Inflammatory macrophage treated with lipopolysaccharide for 4 hours (primary cell): ENCODE measurements around the gene SPECC1L.

Experiments used
- DNase-seq: peaks from one replicate; pipeline ENCODE4 v3.0.0-alpha.2; 2020

Gene SPECC1L

GRCh38 chr22:24326266-24326665, 55.6 kb downstream of the SPECC1L start:
- DNase-seq = no peak

GRCh38 chr22:24327832-24328231, 57.2 kb downstream of the SPECC1L start:
- no peak for DNase-seq

DNA sequence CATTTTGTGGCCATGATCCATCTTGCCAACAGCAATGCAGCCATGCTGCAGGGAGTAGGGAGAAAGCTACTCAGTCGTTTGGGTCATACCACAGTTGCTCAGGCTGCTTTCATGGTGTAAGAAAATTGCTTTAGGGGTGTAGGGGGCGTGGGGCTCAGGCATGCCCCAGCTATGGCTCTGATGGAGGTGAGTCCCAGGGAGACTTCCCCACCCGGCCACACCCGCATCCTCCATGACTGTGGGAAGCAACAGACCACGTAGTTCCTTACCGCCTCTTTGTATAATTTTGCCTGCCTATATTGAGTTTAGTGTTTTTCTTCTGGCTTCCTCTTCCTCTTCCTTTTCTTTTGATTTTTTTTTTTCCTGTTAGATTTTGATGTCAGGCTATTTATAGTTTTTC, 58.8 kb downstream of the SPECC1L start:
- DNase-seq = no peak

GRCh38 chr22:24330636-24331035, 60.0 kb downstream of the SPECC1L start:
- DNase-seq = no peak

DNA sequence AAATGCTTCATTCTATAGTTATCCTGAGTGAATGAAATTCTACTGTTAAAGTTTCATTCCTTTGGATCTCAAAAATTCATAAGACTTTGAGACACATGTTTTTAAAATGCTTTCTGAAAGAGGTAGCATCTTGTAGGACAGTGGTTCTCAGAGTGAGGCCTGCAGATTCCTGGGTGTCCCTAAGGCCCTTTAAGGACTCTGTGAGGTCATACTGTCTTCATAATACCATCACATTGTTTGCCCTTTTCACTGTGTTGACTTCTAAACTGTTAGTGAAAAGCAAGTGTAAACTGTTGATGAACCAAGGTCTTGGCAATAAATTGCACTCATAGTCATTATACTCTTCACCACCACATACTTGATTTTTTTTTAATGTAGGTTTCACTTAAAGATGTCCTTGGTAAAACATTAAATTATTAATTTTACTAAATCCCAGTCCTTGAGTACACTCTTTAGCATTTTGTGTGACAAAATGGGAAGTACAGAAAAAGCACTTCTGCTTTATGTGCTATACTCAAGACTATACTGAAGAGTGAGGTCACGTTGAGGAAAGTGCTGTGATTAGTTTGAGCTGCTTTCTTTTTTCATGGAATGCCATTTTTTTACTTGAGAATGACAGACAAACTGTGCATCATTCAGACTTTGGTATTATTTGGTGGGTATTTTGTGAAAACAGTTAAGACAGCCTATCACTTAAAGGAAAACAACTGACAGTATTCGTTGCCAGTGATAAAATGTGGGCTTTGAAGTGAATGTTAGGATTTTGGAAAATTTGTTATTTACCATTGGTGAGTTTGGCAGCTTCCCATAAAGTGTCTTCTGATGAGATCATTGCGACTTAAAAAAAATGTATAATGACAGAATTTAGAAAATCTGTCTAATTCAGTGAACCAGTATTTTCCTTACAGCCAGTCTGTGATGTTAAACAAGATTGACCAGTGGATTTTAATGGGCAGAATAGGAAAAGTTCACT, 61.1 kb downstream of the SPECC1L start:
- peak; percentile 90 for DNase-seq

DNA sequence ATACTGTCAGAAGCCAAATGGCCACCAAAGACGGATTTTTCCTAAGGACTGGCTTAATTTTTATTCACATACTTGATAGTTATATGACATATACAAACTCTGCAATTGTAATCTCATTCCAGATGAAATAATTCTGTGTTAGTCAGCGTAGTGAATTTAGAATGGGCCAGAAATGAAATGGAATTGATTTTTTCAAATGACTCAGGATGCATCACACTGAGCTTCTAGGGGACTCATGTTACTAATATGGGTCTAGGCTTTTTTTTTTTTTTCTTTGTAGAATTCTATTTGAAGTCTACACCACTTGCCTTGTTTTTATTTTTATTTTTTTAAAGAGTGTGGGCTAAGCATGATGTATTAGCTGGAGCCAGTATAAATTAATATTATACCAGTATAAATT, 62.7 kb downstream of the SPECC1L start:
- no peak for DNase-seq

DNA sequence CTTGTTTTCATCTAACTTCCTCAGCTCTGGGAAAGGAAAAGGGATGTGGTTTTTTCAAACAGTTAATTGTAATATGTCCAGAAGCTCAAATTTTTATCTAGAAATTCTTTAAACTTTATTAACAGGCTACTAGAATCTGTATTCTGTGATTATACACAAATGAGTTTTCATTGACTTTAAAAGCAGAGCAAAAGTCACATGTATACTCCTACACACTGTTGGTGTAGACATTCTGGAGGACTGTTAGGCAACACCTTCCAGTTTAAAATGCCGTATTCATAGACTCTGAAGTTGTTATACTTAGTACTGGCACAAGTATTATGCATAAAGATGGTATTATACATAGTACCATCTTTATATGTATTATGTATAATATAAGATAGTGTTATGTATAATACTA, 64.9 kb downstream of the SPECC1L start:
- DNase-seq = peak; percentile 72

DNA sequence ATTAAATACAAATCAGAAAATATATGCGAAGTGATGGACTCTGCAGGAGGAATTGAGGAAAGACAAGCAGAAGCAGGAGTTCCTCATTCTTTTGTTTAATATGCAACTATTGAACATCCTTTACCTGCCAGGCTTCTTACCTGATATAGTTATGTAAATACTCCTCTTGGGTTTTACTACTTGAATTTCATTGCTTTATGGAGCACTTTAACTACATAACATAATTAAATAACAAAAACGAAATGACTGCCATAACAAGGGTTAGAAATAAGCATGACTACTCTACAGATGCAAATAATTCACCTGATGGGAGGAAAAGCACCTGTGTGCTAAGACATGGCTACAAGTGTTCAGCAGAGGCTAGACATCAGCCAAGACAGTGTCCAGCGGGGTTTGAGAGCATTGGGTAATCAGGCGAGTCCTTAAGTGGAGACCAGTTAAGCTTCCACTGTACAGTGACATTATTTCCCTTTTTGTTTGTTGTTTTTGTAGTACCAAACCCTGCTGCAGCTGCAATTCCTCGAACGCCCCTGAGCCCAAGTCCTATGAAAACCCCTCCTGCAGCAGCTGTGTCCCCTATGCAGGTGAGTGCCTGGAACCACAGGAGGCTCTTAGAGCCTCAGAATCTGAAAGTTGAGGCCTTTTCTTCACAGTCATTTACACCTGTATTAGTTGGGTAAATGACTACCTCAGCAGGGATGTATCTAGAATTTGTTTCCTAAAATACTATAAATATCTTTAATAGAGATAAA, 67.4 kb downstream of the SPECC1L start:
- no peak for DNase-seq

- peak; percentile 23 for DNase-seq
These were observed 68.3 kb downstream of the SPECC1L start for GRCh38 chr22:24338726-24339451.

DNA sequence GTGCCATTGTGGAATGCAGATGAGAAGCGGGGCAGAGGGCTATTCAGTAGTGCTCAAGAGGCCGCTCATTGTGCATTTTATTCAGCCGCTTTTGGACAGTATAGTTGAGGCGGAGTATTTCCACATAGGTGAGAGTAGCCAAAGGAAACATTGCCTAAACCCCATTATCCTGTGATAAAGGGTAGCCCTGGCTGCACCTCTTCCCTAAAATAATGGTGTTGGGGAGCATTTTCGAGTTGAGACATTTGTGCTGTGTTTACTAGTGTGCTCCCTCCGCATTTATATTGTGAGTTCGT, 68.8 kb downstream of the SPECC1L start:
- DNase-seq = no peak

DNA sequence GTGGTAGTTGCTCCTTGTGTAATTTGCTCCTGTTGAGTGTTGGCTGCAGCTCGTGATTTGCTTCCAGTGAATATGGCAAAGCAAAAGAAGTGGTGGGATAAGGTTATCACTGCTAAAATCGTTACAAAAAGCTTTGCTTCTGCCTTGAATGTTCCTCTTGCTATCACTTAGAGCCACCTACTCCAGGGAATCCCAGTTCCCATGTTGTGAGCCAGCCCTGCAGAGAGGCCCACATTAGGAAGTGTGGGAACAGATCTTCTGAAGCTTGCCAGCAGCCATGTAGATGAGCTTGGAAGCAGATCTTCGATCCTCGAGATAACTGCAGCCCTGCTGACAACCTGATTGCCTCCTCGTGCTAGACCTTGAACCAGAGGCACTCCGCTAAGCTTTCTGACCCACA, 71.0 kb downstream of the SPECC1L start:
- DNase-seq = no peak

- DNase-seq = no peak
These were observed 80.0 kb downstream of the SPECC1L start for GRCh38 chr22:24350627-24351026.

DNA sequence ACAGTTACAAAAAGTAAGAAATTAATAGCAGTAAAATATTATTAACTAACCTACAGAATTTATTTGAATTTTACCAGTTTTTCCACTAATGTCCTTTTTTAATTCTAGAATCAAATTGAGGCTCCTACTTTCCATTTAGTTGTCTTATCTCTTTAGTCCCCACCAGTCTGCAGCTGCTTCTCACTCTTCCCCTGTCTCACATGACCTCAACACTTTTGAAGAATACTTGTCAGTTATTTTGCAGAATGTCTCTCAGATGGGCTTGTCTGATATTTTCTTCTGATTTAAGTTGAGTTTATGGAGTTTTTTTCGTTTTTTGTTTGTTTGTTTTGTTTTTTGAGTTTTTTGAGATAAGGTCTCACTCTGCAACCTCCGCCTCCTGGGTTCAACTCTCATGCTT, 82.5 kb downstream of the SPECC1L start:
- DNase-seq = no peak

DNA sequence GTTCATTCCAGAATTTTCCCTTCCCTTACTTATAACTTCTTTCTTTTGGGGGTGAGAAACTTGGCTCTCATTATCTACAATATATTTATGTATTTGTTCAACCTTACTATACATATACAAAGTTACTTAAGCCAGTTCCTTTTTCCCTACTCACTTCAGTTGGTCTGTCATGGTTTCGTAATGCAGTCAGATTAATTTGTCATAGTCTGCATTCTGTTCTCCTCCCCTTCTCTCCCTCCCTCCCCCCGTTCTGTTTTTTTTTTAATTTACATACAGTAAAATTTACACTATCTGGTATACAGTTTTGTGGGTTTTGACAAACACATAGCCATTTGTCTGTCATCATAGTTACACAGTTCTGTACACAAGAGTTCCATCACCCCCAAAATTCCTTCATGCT, 84.9 kb downstream of the SPECC1L start:
- DNase-seq = peak; percentile 87

DNA sequence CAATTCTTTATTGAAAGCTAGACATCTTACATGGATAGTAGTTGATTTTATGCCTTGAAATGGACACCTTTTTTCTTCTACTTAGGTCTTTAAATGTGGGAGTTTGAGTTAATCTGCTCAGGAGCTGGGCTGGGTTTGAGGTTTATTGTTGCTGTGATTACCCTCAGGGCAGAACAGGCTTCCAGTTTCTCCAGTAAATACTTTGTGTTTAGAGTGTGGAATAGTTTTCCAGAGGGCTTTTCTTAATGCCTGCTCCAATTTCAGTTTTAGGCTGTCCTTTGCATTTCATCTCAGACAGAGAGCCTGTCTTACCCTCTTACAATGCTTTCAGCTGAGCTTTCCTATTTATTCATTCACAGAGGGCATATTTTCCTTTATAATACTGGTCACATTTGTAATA, 86.9 kb downstream of the SPECC1L start:
- no peak for DNase-seq

DNA sequence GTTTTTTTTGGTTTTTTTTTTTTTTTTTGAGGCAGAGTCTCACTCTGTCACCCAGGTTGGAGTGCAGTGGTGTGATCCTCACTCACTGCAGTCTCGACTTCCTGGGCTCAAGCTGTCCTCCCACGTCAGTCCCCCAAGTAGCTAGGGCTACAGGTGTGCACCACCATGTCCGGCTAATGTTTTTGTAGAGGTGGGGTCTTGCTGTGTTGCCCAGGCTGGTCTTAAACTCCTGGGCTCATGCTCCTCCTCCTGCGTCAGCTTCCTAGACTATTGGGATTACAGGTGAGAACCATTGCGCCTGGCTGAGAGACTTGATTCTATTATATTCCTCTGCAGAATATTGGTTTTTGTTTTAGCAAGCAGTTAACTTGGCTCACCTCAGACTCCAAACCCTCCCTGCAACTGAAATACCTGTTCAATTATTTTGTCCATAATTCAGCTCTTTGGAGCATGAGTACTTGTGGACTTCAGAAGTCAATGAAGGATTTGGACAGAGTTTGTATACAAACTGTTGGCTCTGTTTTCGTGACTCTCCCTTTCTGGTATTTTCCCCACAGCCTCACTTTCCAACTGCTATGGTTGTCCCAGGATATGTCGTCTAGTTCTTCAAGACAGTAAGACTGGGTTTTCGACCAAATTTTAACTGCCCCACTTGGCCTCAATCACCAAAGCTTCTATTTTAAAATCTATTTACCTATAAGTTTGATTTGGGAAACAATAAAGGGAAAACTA, 87.6 kb downstream of the SPECC1L start:
- DNase-seq = no peak

DNA sequence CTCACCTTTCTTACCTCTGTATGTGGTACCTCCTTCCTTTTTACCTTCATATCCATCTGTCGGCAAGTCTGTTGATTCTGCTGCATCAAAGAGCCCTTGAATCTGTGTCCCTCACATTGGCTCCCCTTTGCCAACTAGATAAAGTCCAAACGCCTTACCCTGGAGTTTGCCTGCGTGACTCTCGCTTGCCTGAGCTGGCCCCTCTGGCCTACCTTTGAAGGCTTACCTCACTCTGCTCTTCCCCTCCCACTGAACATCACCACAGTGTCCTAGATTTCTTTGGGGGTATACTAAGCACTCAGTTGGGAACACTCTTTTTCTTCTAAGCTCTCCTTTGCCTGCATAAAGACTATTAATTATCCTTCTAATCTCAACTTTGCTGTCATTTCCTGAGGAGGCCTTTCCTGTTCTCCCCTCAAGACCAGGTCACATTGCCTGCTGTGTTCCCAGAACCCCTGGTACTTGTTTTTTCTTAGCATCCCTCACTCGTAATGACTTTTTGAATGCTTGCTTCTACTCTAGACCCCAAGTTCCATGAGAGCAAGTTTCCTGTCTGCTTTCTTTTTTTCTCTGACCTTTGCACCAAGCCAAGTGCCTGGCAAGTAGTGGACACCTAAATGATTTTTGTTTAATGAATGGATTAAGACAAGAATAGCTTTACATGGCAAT, 89.0 kb downstream of the SPECC1L start:
- no peak for DNase-seq

DNA sequence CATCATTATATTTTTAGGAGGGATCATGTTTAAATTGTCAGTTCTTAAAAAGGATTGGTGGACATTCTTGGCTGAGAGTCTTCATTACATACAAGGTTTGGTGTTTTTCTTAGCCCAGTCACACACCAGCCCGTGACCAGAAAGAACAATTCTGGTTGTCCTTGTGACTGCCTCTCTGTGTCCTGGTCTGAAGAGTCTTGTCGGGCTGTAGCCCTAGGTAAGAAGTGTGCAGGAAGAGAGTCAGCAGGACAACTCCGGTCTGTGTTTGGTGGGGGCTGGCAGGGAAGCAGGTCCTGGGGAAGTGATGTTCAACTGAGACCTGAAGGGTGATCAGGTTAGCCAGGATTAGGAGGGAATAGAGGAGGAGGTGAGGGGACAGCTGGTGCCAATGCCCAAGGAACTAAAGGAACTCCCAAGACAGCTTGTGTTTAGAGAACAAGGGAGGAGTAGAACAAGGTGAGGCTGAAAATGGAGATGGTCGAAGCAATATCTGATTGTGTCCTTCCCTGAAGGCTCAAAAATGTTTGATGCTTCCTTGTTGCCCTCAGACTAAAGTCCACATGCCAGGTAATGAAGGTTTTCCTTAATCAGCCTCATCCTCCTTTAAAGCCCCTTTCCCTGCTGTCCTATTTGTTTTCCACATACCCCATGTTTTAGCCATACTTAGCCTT, 91.5 kb downstream of the SPECC1L start:
- no peak for DNase-seq

DNA sequence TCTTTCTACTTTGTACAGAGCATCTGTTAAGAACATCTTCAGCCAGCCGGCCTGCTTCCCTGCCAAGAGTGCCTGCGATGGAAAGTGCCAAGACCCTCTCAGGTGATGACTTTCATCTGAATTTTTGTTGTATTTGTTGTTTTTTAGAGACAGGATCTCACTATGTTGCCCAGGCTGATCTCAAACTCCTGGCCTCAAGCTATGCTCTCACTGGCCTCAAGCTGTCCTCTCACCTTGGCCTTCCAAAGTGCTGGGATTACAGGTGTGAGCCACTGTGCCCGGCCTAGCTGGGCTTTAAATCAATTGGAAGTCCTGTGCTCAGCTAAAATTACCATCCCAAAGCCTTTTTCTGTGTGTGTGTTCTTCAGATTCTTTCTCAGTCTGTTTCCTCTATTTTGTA, 92.6 kb downstream of the SPECC1L start:
- no peak for DNase-seq

DNA sequence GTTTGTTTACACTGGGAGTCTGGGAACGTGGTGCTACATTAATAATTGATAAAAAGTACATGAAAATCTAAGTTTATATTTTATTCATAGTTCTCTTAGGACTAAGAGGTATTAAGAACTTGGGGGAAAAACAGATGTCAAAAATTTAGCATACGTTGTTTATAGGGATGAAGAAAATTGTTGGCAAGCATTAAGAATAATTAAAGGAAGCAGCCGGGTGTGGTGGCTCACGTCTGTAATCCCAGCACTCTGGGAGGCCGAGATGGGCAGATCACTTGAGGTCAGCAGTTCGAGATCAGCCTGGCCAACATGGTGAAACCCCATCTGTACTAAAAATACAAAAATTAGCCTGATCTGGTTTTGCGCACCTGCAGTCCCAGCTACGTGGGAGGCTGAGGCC, 96.1 kb downstream of the SPECC1L start:
- DNase-seq = no peak

DNA sequence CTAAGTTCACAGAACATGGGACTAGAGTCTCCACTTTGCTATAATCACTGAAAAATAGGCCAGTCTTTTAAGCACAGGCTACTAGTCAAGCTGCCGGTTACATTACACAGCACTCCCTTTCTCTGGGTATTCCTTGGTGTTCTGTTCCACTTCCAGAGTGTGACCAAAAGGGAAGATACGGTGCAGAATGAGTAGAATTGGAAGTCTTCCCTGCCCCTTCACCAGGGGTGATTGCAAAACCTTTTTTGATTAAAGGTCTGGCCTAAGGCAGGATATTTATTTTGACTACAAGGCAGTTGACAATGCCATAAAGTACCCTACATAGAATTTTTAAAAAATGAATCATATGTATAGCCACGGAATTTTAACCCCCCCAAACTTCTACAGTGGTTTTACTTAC, 97.2 kb downstream of the SPECC1L start:
- no peak for DNase-seq

DNA sequence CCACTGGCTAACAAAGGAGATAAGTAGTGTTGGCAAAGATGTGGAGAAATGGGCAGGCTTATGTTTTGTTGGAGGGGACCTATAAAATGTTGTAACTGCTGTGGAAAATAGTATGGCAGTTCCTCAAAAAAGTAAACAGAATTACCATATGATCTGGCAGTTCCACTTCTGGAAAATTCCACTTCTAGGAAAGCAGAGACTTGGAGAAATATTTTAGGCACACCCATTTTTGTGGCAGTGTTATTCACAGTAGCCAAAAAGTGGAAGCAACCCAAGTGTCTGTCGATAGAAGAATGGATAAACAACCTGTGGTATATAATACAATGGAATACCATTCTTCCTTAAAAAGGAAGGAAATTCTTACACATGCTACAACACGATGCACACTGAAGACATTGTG, 99.8 kb downstream of the SPECC1L start:
- DNase-seq = peak; percentile 62
